ENCODE measurements around the gene ANO2. TPM values are rescaled to one million over a fixed set of nuclear protein-coding genes. Genes with fewer than 3 reads are reported as not detected.

Gene ANO2
- total and polyA plus RNA-seq, 4 donors, result 2.4 to 30.8 (median 27.8) TPM; not detected in 1

GRCh38 chr12:5565933-5566599 is 379.0 kb downstream of the ANO2 start:
- no peak for DNase-seq
- no peak overlapping the region for H3K4me3 ChIP-seq (ENCODE audit: low read length in 2 of 2)
- no peak for ATAC-seq (ENCODE audit: low FRiP score)
- H3K36me3 ChIP-seq (ENCODE audit: control insufficient read depth in 1 of 2, insufficient read depth in 2 of 2, low read length in 1 of 2), result no peaks in the 10 kb centered on the region
- WGBS, 2 donors, result 80 to 84% methylated on average over 3 of the region's 3 CpGs
- no peak overlapping the region for H3K27ac ChIP-seq (ENCODE audit: low read depth in 1 of 2, low read length in 2 of 2)
- no peaks in the 10 kb centered on the region for H3K27me3 ChIP-seq (ENCODE audit: control insufficient read depth in 1 of 2, insufficient read depth in 2 of 2, low read length in 1 of 2)
- H3K4me1 ChIP-seq (ENCODE audit: control insufficient read depth in 1 of 2, insufficient read depth in 2 of 2, low read length in 2 of 2), result no peaks in the 10 kb centered on the region
- intact Hi-C loops (cut with DNase I), result no loop called here
- H3K9me3 ChIP-seq (ENCODE audit: control insufficient read depth, low read length), result no peaks in the 10 kb centered on the region

GRCh38 chr12:5562581-5562980 is 382.5 kb downstream of the ANO2 start:
- ATAC-seq (ENCODE audit: low FRiP score) (no peak), DNase-seq (no peak)
- Histone ChIP-seq H3K4me3 (ENCODE audit: low read length in 2 of 2) (no peak overlapping the region), H3K27me3 (ENCODE audit: control insufficient read depth in 1 of 2, insufficient read depth in 2 of 2, low read length in 1 of 2) (no peaks in the 10 kb centered on the region), H3K9me3 (ENCODE audit: control insufficient read depth, low read length) (no peaks in the 10 kb centered on the region), H3K4me1 (ENCODE audit: control insufficient read depth in 1 of 2, insufficient read depth in 2 of 2, low read length in 2 of 2) (no peaks in the 10 kb centered on the region), H3K27ac (ENCODE audit: low read depth in 1 of 2, low read length in 2 of 2) (no peak overlapping the region), H3K36me3 (ENCODE audit: control insufficient read depth in 1 of 2, insufficient read depth in 2 of 2, low read length in 1 of 2) (no peaks in the 10 kb centered on the region)
- WGBS, 2 donors, result 88 to 91% methylated on average over 3 of the region's 3 CpGs
- intact Hi-C loops (cut with DNase I), result no loop called here

GRCh38 chr12:5561846-5562245 is 383.2 kb downstream of the ANO2 start:
- no peak for ATAC-seq (ENCODE audit: low FRiP score)
- no peak overlapping the region for H3K4me3 ChIP-seq (ENCODE audit: low read length in 2 of 2)
- WGBS, 2 donors, result 93% methylated on average over 6 of the region's 6 CpGs
- DNase-seq, result no peak
- no peak overlapping the region for H3K27ac ChIP-seq (ENCODE audit: low read depth in 1 of 2, low read length in 2 of 2)
- H3K4me1 ChIP-seq (ENCODE audit: control insufficient read depth in 1 of 2, insufficient read depth in 2 of 2, low read length in 2 of 2), result no peaks in the 10 kb centered on the region
- H3K9me3 ChIP-seq (ENCODE audit: control insufficient read depth, low read length), result no peaks in the 10 kb centered on the region
- H3K27me3 ChIP-seq (ENCODE audit: control insufficient read depth in 1 of 2, insufficient read depth in 2 of 2, low read length in 1 of 2), result no peaks in the 10 kb centered on the region
- intact Hi-C loops (cut with DNase I), result no loop called here
- no peaks in the 10 kb centered on the region for H3K36me3 ChIP-seq (ENCODE audit: control insufficient read depth in 1 of 2, insufficient read depth in 2 of 2, low read length in 1 of 2)

- intact Hi-C loops (cut with DNase I), result no loop called here
Measured at GRCh38 chr12:5561057-5561456, 384.0 kb downstream of the ANO2 start.

GRCh38 chr12:5560265-5560664 is 384.8 kb downstream of the ANO2 start:
- Histone ChIP-seq H3K4me1 (ENCODE audit: control insufficient read depth in 1 of 2, insufficient read depth in 2 of 2, low read length in 2 of 2) (no peaks in the 10 kb centered on the region), H3K4me3 (ENCODE audit: low read length in 2 of 2) (no peak overlapping the region), H3K36me3 (ENCODE audit: control insufficient read depth in 1 of 2, insufficient read depth in 2 of 2, low read length in 1 of 2) (no peaks in the 10 kb centered on the region), H3K9me3 (ENCODE audit: control insufficient read depth, low read length) (no peaks in the 10 kb centered on the region), H3K27me3 (ENCODE audit: control insufficient read depth in 1 of 2, insufficient read depth in 2 of 2, low read length in 1 of 2) (no peaks in the 10 kb centered on the region), H3K27ac (ENCODE audit: low read depth in 1 of 2, low read length in 2 of 2) (no peak overlapping the region)
- intact Hi-C loops (cut with DNase I), result no loop called here
- no peak for ATAC-seq (ENCODE audit: low FRiP score)
- no peak for DNase-seq
- WGBS, 2 donors, result 86 to 91% methylated on average over 4 of the region's 4 CpGs

More at GRCh38 chr12:5561057-5561456, 384.0 kb downstream of the ANO2 start:
- DNase-seq (no peak), ATAC-seq (ENCODE audit: low FRiP score) (no peak)
- Histone ChIP-seq H3K36me3 (ENCODE audit: control insufficient read depth in 1 of 2, insufficient read depth in 2 of 2, low read length in 1 of 2) (no peaks in the 10 kb centered on the region), H3K27ac (ENCODE audit: low read depth in 1 of 2, low read length in 2 of 2) (no peak overlapping the region), H3K27me3 (ENCODE audit: control insufficient read depth in 1 of 2, insufficient read depth in 2 of 2, low read length in 1 of 2) (no peaks in the 10 kb centered on the region), H3K4me1 (ENCODE audit: control insufficient read depth in 1 of 2, insufficient read depth in 2 of 2, low read length in 2 of 2) (no peaks in the 10 kb centered on the region), H3K9me3 (ENCODE audit: control insufficient read depth, low read length) (no peaks in the 10 kb centered on the region), H3K4me3 (ENCODE audit: low read length in 2 of 2) (no peak overlapping the region)
- 82 to 86% methylated on average over 6 of the region's 6 CpGs for WGBS, 2 donors

GRCh38 chr12:5557906-5558305 is 387.2 kb downstream of the ANO2 start:
- intact Hi-C loops (cut with DNase I), result no loop called here
- no peak for DNase-seq
- 6 to 7% methylated on average over 4 of the region's 4 CpGs for WGBS, 2 donors
- Histone ChIP-seq H3K4me1 (ENCODE audit: control insufficient read depth in 1 of 2, insufficient read depth in 2 of 2, low read length in 2 of 2) (no peaks in the 10 kb centered on the region), H3K4me3 (ENCODE audit: low read length in 2 of 2) (no peak overlapping the region), H3K27ac (ENCODE audit: low read depth in 1 of 2, low read length in 2 of 2) (no peak overlapping the region), H3K9me3 (ENCODE audit: control insufficient read depth, low read length) (peaks cover 1% of the 10 kb centered on the region), H3K27me3 (ENCODE audit: control insufficient read depth in 1 of 2, insufficient read depth in 2 of 2, low read length in 1 of 2) (no peaks in the 10 kb centered on the region), H3K36me3 (ENCODE audit: control insufficient read depth in 1 of 2, insufficient read depth in 2 of 2, low read length in 1 of 2) (no peaks in the 10 kb centered on the region)
- ATAC-seq (ENCODE audit: low FRiP score), result no peak

GRCh38 chr12:5556946-5557673 is 387.9 kb downstream of the ANO2 start:
- ATAC-seq (ENCODE audit: low FRiP score) (no peak), DNase-seq (no peak)
- no peaks in the 10 kb centered on the region for H3K27me3 ChIP-seq (ENCODE audit: control insufficient read depth in 1 of 2, insufficient read depth in 2 of 2, low read length in 1 of 2)
- 89 to 92% methylated on average over 6 of the region's 6 CpGs for WGBS, 2 donors
- intact Hi-C loops (cut with DNase I), result no loop called here
- H3K36me3 ChIP-seq (ENCODE audit: control insufficient read depth in 1 of 2, insufficient read depth in 2 of 2, low read length in 1 of 2), result no peaks in the 10 kb centered on the region
- H3K4me3 ChIP-seq (ENCODE audit: low read length in 2 of 2), result no peak overlapping the region
- no peaks in the 10 kb centered on the region for H3K4me1 ChIP-seq (ENCODE audit: control insufficient read depth in 1 of 2, insufficient read depth in 2 of 2, low read length in 2 of 2)
- H3K9me3 ChIP-seq (ENCODE audit: control insufficient read depth, low read length), result peaks cover 1% of the 10 kb centered on the region
- no peak overlapping the region for H3K27ac ChIP-seq (ENCODE audit: low read depth in 1 of 2, low read length in 2 of 2)

- H3K4me3 ChIP-seq (ENCODE audit: low read length in 2 of 2), result no peak overlapping the region
- no peaks in the 10 kb centered on the region for H3K27me3 ChIP-seq (ENCODE audit: control insufficient read depth in 1 of 2, insufficient read depth in 2 of 2, low read length in 1 of 2)
- H3K4me1 ChIP-seq (ENCODE audit: control insufficient read depth in 1 of 2, insufficient read depth in 2 of 2, low read length in 2 of 2), result no peaks in the 10 kb centered on the region
- DNase-seq, result no peak
- no peaks in the 10 kb centered on the region for H3K36me3 ChIP-seq (ENCODE audit: control insufficient read depth in 1 of 2, insufficient read depth in 2 of 2, low read length in 1 of 2)
- ATAC-seq (ENCODE audit: low FRiP score), result no peak
- no peak overlapping the region for H3K27ac ChIP-seq (ENCODE audit: low read depth in 1 of 2, low read length in 2 of 2)
- 91 to 92% methylated on average over 13 of the region's 13 CpGs for WGBS, 2 donors
- intact Hi-C loops (cut with DNase I), result no loop called here
- peaks cover 1% of the 10 kb centered on the region for H3K9me3 ChIP-seq (ENCODE audit: control insufficient read depth, low read length)
Measured at GRCh38 chr12:5556033-5556614, 388.9 kb downstream of the ANO2 start.

- no peak for DNase-seq
- Histone ChIP-seq H3K27ac (ENCODE audit: low read depth in 1 of 2, low read length in 2 of 2) (no peak overlapping the region), H3K4me1 (ENCODE audit: control insufficient read depth in 1 of 2, insufficient read depth in 2 of 2, low read length in 2 of 2) (no peaks in the 10 kb centered on the region), H3K36me3 (ENCODE audit: control insufficient read depth in 1 of 2, insufficient read depth in 2 of 2, low read length in 1 of 2) (no peaks in the 10 kb centered on the region), H3K4me3 (ENCODE audit: low read length in 2 of 2) (no peak overlapping the region), H3K27me3 (ENCODE audit: control insufficient read depth in 1 of 2, insufficient read depth in 2 of 2, low read length in 1 of 2) (no peaks in the 10 kb centered on the region), H3K9me3 (ENCODE audit: control insufficient read depth, low read length) (peaks cover 1% of the 10 kb centered on the region)
- intact Hi-C loops (cut with DNase I), result no loop called here
- 77 to 78% methylated on average over 4 of the region's 4 CpGs for WGBS, 2 donors
- no peak for ATAC-seq (ENCODE audit: low FRiP score)
Measured at GRCh38 chr12:5554711-5555110, 390.3 kb downstream of the ANO2 start.

Measured in aorta (tissue), 5 donors.